Heart right ventricle (tissue), 16 donors: ENCODE measurements around the gene C16orf74. TPM values are rescaled to one million over a fixed set of nuclear protein-coding genes. Genes with fewer than 3 reads are reported as not detected.

Source experiments
- ATAC-seq, 8 donors: fragments of 200-7000 bp; cut with Tn5 transposase; one replicate each; pipeline ENCODE4 v1.9.1; 2020; ENCODE audit warnings: mild to moderate bottlenecking in 8 of 8, moderate library complexity in 8 of 8, moderate number of reproducible peaks in 1 of 8
- DNase-seq, 2 donors: peaks; one replicate each; pipeline ENCODE4 v3.0.0-alpha.2; 2020
- H3K27ac ChIP-seq, 10 donors: fragments of 200-600 bp; sonication (generic) in 2 of 10; one replicate each; pipeline versions ENCODE4 v1.5.0 to v1.8.0; 2020 to 2022; ENCODE audit warnings: mild to moderate bottlenecking in 3 of 10
- H3K27me3 ChIP-seq, 7 donors: fragments of 200-600 bp; one replicate each; pipeline ENCODE4 v1.8.0; 2021 to 2022; ENCODE audit warnings: mild to moderate bottlenecking in 2 of 7
- H3K36me3 ChIP-seq, 9 donors: fragments of 200-600 bp; sonication (generic) in 1 of 9; one replicate each; pipeline versions ENCODE4 v1.5.0 to v1.8.0; 2020 to 2022; ENCODE audit warnings: mild to moderate bottlenecking in 2 of 9
- H3K4me1 ChIP-seq, 9 donors: fragments of 200-600 bp; sonication (generic) in 1 of 9; one replicate each; pipeline versions ENCODE4 v1.5.0 to v1.8.0; 2020 to 2022; ENCODE audit warnings: mild to moderate bottlenecking in 4 of 9
- H3K4me3 ChIP-seq, 10 donors: fragments of 200-600 bp; sonication (generic) in 2 of 10; one replicate each; pipeline versions ENCODE4 v1.5.0 to v1.8.0; 2020 to 2022; ENCODE audit warnings: mild to moderate bottlenecking in 7 of 10, moderate library complexity in 2 of 10
- H3K9me3 ChIP-seq, 11 donors: fragments of 200-600 bp in 10 of 11; sonication (generic) in 2 of 11; one replicate each; pipeline versions ENCODE4 v1.5.0 to v1.8.0; 2013 to 2022; ENCODE audit warnings: mild to moderate bottlenecking in 2 of 11, control low read depth in 1 of 11, moderate library complexity in 1 of 11
- CTCF ChIP-seq, 9 donors: fragments of 200-600 bp; sonication (generic) in 2 of 9; IDR thresholded peaks; one replicate each; pipeline versions ENCODE4 v1.5.0 to v1.8.0; 2021 to 2022; ENCODE audit warnings: antibody characterized with exemption in 9 of 9, mild to moderate bottlenecking in 5 of 9, moderate library complexity in 1 of 9
- WGBS, 2 donors: extraction: QIAGEN DNeasy Blood & Tissue Kit; methylation state at CpG; one replicate each; pipeline ENCODE4 v1.1.7; 2013; ENCODE audit warnings: inconsistent platforms in 1 of 2; 5-methylcytosine and 5-hydroxymethylcytosine counted together
- intact Hi-C, 10 donors: fragments of 100-400 bp; cut with DNase I; formaldehyde crosslinking; loops; one replicate each; pipeline versions ENCODE4 v1.11.1 to v1.14.2; 2022
- polyA plus RNA-seq, 2 donors: library from polyadenylated mRNA; stranded (reverse); fragments of 200-250 nt; gene quantifications; one replicate each; pipeline ENCODE4 v1.2.3, GENCODE V29; 2013
- total RNA-seq, 10 donors: library from RNA; stranded (reverse); fragmentation: NEBNext Ultra II Directional in 3 of 10; extraction: Animal tissue kit (Norgen Biotek cat#: 25700) in 3 of 10; gene quantifications; one replicate each; pipeline versions ENCODE4 v1.2.1 to v1.2.4, GENCODE V29; 2021 to 2023
- donor health status: Arrhythmogenic right ventricular cardiomyopathy.
- donor health status: ischemic (EF 13 %, LVEDD 7.1; RV severe dilation, severe dysfunction).
- donor health status: healthy with polysubstance abuse.
- donor health status: DM: no; HTN: yes; CAD: no.
- donor health status: DM: no; HTN: no; CAD: no.
- donor health status: ischemic (EF 25% LVEDD 6.9; RV normal size, moderate dysfunction).
- donor health status: ischemic (EF 25% LVEDD 5.7; RV mildly dilated, moderate dysfunction).
- donor health status: healthy.
- donor health status: DM: yes; HTN: yes; CAD: no.
- donor health status: Ischemic cardiomyopathy.
- donor health status: ischemic (EF 35%, LVEDD 5.7; RV mildly dilated, moderate dysfunction).
- donor health status: nonischemic (EF 11% LVEDD 7.7; RV severe dilation, severe dysfunction).
- donor health status: DM: yes; HTN: yes; CAD: no.
- donor health status: PGD.
- donor health status: ischemic (EF 29% LVEDD 5.4; RV normal size, mild dysfunction).
- donor health status: nonischemic (EF 23%, LVEDD 6.1; RV moderate dilation, normal function).

C16orf74 gene
- total and polyA plus RNA-seq, 12 donors = 0.56 to 6.5 (median 1.2) TPM

DNA sequence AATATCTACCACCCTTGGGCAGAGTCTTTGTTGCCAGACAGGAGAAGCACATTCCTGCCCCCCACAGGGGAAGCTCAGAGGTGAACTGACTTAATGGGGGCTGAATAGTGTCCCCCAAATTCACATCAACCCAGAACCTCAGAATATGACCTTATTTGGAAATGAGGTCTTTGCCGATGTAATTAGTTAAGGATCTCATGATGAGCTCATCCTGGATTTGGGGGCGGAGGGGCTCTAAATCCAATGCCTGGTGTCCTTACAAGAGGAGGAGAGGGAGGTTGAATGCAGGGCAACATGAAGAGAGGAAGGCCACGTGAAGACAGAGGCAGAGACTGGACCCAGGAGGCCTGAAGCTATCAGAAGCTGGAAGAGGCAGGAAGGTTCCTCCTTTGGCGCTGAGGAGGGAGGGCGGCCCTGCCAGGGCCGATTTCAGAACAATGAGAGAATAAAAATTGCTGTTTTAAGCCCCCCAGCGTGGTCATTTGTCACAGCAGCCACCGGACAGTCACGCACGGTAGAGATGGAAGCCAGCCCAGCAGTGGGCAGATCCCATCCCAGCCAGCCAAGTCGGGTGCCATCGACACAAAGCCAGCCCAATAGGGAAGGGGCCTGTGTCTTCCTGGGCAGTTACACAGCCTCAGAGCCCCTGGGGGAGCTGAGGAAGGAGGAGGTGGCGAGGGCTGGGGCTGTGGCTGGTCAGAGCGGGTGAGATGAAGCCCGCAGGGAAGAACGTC is 21.3 kb downstream of the C16orf74 start:
- no peak overlapping the region for H3K4me3 ChIP-seq
- TF ChIP-seq CTCF (IDR thresholded peaks at IDR 0.05) = no peak
- peaks cover 0 to 28% (median 0%) of the 10 kb centered on the region in 9 donors for H3K4me1 ChIP-seq
- DNase-seq = no peak
- WGBS, 2 donors = 71 to 80% methylated on average over 16 of the region's 16 CpGs
- H3K36me3 ChIP-seq = no peaks in the 10 kb centered on the region
- ATAC-seq = no peak
- intact Hi-C loops = loop anchor here in 1 of 10 donors (10.0 kb wide), 1 partner anchor 475 kb away; no protein-coding TSS in a partner anchor
- peak overlapping the region in 1 of 10 donors; percentile 73 for H3K27ac ChIP-seq
- peaks cover 0 to 3% (median 0%) of the 10 kb centered on the region in 7 donors for H3K27me3 ChIP-seq
- no peaks in the 10 kb centered on the region for H3K9me3 ChIP-seq

DNA sequence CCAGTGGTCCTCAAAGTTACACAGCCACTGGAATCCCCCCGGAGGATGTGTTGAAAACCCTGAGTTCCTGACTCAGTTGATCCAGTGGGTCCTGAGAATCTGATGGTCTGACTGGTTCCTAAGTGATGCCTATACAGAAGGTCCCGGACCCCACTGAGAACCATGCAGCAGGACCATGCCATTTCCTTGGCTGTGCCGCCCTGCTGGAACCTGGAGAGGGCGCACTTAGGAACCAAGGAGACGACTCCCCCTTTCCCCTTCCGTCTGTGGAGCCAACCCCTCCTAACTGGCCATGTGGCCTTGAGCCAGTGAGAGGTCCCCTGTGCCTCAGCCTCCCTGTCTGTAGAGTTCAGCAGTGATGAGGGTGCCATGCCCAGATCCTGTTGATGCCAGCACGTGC is 22.0 kb downstream of the C16orf74 start:
- peak in 1 of 9 donors; percentile 15 for TF ChIP-seq CTCF (IDR thresholded peaks at IDR 0.05)
- Histone ChIP-seq H3K9me3 (no peaks in the 10 kb centered on the region), H3K27ac (no peak overlapping the region), H3K36me3 (no peaks in the 10 kb centered on the region), H3K27me3 (peaks cover 0 to 3% (median 0%) of the 10 kb centered on the region in 7 donors), H3K4me1 (peaks cover 0 to 22% (median 0%) of the 10 kb centered on the region in 9 donors), H3K4me3 (no peak overlapping the region)
- ATAC-seq = no peak
- intact Hi-C loops = loop anchor here in 1 of 10 donors (10.0 kb wide), 1 partner anchor 474 kb away; no protein-coding TSS in a partner anchor
- no peak for DNase-seq
- 65 to 76% methylated on average over 7 of the region's 7 CpGs for WGBS, 2 donors

GRCh38 chr16:85724936-85725335 is 26.0 kb downstream of the C16orf74 start:
- whole genome bisulfite sequencing, 2 donors = 88 to 90% methylated on average over 12 of the region's 12 CpGs
- TF ChIP-seq CTCF (IDR thresholded peaks at IDR 0.05) = no peak
- H3K4me3 ChIP-seq = no peak overlapping the region
- H3K4me1 ChIP-seq = peaks cover 0 to 10% (median 0%) of the 10 kb centered on the region in 9 donors
- ATAC-seq (no peak), DNase-seq (no peak)
- intact Hi-C loops = loop anchor here in 1 of 10 donors (10.0 kb wide), 1 partner anchor 470 kb away; no protein-coding TSS in a partner anchor
- H3K9me3 ChIP-seq = no peaks in the 10 kb centered on the region
- H3K36me3 ChIP-seq = no peaks in the 10 kb centered on the region
- H3K27ac ChIP-seq = no peak overlapping the region
- peaks cover 0 to 3% (median 0%) of the 10 kb centered on the region in 7 donors for H3K27me3 ChIP-seq

- Histone ChIP-seq H3K36me3 (no peaks in the 10 kb centered on the region), H3K4me3 (no peak overlapping the region), H3K4me1 (peaks cover 0 to 4% (median 0%) of the 10 kb centered on the region in 9 donors), H3K9me3 (no peaks in the 10 kb centered on the region), H3K27me3 (peaks cover 0 to 3% (median 0%) of the 10 kb centered on the region in 7 donors), H3K27ac (no peak overlapping the region)
- intact Hi-C loops = loop anchor here in 1 of 10 donors (10.0 kb wide), 1 partner anchor 470 kb away; no protein-coding TSS in a partner anchor
- WGBS, 2 donors = 85 to 88% methylated on average over 20 of the region's 20 CpGs
- no peak for TF ChIP-seq CTCF (IDR thresholded peaks at IDR 0.05)
- no peak for ATAC-seq
- no peak for DNase-seq
Observed at GRCh38 chr16:85724126-85724879, 26.6 kb downstream of the C16orf74 start.
